ENCODE measurements around the gene IL36G.

The IL36G gene

GRCh38 chr2:113018509-113018908 lies 40.7 kb downstream of the IL36G start:
- DNase-seq (ENCODE audit: low read depth in 3 of 3), result no peak

DNA sequence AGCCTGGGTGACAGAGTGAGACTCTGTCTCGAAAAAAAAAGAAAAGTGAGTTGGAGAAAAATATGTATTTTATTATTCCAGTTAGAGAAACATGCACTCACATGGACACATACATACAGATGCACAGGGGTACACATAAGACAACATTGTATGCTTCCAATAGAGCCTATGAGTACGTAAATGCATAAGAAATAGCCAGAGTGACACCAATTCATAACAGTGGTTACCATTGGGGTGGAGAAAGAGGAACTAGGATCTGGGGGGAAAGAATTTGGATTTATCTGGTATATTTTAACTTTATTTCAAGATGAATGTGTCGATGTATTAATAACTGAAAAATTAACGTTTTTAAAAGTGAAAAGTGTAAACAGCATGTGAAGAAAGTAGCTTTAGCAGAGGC lies 43.5 kb downstream of the IL36G start:
- DNase-seq (ENCODE audit: low read depth in 3 of 3), result no peak

DNA sequence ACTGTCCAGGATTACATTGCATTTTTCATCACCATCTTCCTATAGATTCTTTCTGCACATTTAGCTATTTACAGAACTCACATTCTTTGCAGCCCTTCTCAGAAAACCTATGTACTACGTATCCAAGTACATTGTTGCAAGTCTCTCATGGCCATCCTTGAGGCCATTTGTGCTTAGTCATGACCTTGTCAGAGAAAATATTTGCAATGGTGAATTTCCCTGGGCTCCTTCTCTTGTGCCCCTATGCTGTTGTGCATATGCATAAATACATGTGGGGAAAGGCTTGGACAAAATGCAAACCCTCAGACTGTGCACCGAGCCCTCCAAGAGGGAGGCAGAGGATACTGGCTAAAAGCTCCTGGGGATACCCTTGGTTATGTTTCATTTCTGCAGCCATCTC lies 47.0 kb downstream of the IL36G start:
- DNase-seq (ENCODE audit: low read depth in 3 of 3), result no peak

DNA sequence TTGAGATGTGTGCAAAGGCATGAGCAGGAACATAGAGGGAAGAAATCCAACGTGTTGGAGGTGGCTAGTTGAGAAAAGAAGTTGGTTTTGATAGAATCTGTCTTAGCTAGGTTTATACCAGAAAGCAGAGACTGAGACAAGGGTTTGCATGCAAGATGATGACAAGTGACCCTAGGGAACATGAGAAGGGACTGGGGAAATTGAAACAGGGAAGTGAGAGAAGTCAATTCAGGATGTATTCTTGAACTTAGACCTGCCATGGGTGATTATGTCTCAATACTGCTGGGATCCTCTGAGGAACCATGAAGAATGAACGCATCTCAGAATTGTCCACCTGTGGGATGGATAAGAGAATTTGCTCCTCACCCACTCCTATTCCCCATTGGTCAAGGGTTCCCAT lies 47.9 kb downstream of the IL36G start:
- DNase-seq (ENCODE audit: low read depth in 3 of 3), result no peak

- no peak for DNase-seq (ENCODE audit: low read depth in 3 of 3)
Observed at GRCh38 chr2:113027691-113028090, 49.9 kb downstream of the IL36G start.

- DNase-seq (ENCODE audit: low read depth in 3 of 3), result no peak
Observed at GRCh38 chr2:113028112-113028511, 50.3 kb downstream of the IL36G start.

- DNase-seq (ENCODE audit: low read depth in 3 of 3), result no peak
Observed at GRCh38 chr2:113032737-113033136, 54.9 kb downstream of the IL36G start.

GRCh38 chr2:113034016-113034415 lies 56.2 kb downstream of the IL36G start:
- DNase-seq (ENCODE audit: low read depth in 3 of 3), result no peak
